Measurements from ENCODE around the gene PPP1CA.

The PPP1CA gene

DNA sequence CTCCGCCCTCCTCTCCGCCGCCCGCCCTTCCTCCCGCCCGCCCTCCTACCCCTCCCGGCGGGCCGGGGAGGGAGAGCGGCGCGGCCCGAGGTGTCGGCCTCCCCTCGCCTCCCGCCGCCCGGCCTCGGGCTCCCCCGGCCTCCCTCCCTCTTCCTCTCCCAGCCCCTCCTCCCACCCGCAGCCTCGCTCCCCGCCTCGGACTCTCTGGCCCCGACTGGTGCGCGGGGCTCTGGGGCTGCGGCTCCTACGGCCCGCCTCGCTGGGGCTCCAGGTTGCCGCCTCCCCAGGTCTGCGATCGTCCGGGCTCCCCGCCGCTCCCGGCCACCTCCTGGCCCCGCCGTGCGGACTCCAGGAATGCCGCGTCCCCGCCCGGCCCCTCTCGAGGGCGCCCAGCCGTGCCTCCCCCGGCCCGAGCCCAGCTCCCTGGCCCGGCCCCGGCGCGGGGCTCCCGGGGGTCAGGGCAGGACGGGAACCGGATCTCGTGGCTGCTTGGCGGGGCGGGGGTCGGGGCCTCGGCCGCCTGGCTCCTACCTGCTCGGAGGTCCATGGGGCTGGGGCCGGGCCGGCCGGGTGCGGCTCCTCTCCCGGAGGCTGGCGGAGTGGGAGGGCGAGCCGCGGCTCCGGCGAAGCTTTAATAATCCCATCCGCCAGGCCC is 28.5 kb downstream of the PPP1CA start, which contains the start of gene CLCF1:
Gene CLCF1 (minus strand): TSS at position 606 of the 655 bp plus-strand sequence. CDS start 59 bp downstream, at position 547.
- DNase-seq, result peak; percentile 58 to 74
- TF ChIP-seq POLR2A (IDR thresholded peaks at IDR 0.05; ENCODE audit: low read length), result no peak
- no peak for TF ChIP-seq GATA1 (IDR thresholded peaks at IDR 0.05; ENCODE audit: low read depth, low read length)

DNA sequence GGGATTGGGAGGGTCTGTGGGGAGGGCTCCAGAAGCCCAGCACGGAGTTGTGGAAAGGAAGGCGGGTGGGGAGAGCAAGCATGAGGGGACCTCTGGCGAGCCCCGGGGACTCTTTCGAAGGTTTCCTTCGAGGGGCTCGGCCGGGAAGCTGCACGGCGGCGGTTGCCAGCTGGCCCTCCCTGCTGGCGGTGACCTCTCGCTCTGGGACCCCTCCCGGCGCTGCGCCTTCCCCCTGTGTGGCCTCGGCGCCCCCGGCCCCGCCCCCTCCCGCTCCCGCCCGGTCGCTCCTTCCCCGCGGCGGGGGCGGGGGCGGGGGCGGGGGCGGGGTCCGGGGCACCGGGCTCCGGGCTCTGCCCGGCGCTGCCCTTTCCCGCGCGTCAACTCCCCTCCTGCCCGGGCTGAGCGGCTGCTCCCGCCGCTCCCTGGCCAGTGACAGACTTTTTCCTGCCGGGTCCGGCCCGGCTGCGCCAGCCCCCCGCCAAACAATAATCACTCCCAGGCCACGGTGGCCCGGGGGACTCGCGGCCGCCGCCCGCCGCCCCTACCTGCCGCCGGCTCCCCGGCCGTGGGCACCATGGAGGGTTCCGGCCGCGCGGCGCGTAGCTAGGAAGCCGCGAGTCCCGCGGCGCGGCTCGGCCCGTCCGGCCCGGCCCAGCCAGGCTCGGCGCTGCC is 29.2 kb downstream of the PPP1CA start:
- DNase-seq, result peak; percentile 28 to 47
- TF ChIP-seq POLR2A (IDR thresholded peaks at IDR 0.05; ENCODE audit: low read length), result no peak
- no peak for TF ChIP-seq GATA1 (IDR thresholded peaks at IDR 0.05; ENCODE audit: low read depth, low read length)

DNA sequence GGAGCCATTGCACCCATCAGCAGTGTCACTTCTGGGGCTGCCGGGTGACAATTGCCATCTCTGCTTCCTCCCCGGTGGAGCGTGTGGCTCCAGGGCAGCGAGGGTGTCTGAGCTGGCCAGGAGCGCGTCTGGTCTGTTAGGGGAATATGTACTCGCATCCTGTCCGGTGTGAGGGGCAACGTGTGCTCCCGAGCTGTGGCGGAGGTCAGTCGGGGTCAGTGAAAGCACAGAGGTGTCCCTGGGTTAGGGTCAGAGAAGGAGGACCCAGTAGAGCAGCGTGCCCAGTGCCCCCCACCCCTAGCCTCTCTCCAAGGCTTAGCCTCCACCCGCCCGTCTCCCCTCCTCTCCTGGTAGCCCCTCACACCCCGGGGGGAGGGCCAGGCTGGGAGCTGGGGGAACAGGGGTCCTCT is 29.7 kb downstream of the PPP1CA start:
- DNase-seq, result no peak
- TF ChIP-seq POLR2A (IDR thresholded peaks at IDR 0.05; ENCODE audit: low read length), result no peak
- no peak for TF ChIP-seq GATA1 (IDR thresholded peaks at IDR 0.05; ENCODE audit: low read depth, low read length)

DNA sequence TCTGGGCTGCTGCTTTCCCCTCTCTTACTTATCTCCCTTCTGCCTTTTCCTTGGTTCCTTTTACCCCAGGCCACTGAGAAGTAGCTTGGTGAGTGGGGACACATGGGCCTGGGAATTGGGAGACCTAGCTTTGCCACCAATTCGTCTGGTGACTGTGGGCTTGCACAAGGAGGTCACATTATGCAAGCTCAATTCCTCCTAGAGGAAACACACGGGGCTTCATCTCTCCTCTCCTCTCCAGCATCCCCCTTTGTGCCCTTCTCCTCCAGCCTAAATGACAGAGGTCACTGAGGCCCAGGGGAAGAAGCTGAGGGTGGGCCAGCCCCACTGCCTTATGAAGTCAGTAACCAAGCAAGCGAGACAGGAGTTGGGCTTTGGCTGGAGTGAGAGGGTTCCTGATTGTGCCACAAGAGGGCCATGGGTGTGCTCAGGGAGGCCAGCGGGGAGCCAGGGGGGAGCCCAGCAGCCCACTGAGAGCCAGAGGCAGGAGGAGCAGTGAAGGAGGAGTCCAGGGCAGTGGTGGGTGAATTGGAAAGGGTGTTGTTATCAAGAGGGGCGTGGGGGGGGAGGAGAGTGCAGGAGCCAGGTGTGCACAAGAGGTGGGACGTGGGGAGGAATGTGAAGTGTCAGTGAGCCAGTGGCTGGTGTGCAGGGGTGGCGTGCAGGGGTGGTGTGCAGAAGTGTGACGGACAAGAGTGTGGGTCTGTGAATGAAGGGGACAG is 30.3 kb downstream of the PPP1CA start:
- no peak for TF ChIP-seq GATA1 (IDR thresholded peaks at IDR 0.05; ENCODE audit: low read depth, low read length)
- no peak for TF ChIP-seq POLR2A (IDR thresholded peaks at IDR 0.05; ENCODE audit: low read length)

DNA sequence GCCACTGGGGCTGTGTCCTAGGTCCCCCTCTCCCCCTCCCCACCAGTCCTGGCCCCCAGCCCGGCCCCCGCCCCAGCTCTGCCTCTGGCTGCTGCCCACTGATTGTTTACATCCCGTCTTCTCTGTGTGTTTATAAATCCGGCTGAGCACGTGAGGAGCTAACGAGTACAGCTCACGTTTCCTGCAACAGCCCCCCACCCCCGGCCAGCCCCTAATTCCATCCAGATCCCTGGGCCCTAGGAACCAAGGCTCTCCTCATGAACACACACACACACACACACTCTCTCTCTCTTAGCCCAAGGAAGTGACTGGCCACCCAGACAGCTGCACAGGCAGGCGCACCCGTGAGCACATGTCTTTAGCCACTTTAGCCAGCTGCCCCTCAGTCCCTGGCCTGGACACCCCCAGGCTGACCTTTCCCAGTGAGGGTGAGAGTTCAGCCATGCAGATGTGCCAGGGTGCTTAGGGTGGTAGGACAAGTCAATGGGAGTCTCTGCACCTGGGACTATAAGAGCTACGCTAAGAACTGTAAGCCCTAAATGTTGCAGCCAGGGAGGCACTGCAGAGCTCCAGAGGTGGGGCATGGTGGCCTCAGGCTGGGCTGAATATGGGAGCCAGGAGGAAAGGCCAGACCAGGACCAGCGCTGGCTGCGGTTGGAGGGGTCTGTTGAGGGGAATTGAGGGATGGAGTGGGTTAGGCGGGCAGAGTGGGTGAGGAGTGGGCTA is 31.1 kb downstream of the PPP1CA start:
- DNase-seq, result no peak

More for the DNA sequence above, 30.3 kb downstream of the PPP1CA start:
- peak; percentile 56 to 63 for DNase-seq

DNA sequence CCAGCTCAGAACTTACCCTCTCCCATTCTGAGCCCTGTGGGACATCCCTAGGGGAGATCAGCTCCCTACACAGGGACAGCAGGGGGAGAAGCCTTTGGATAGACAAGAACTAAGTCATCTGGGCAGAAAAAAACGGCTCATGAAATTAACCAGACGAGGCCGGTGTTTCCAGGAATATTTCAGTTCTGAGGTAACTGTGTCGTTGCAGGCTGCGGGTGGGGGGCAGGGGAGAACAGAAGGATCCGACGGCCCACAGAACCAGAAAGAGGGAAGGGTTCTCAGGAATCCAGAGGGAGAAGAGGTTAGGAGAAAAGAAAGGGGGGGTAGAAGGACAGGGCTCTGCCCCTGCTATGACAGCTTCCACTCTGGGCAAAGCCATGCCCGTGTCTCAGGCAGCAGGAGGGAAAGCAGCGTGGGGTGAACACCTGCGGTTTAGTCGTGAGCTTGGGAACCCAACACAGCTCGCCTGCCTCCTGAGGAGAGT is 31.8 kb downstream of the PPP1CA start:
- TF ChIP-seq GATA1 (IDR thresholded peaks at IDR 0.05; ENCODE audit: low read depth, low read length), result no peak
- no peak for TF ChIP-seq POLR2A (IDR thresholded peaks at IDR 0.05; ENCODE audit: low read length)
- no peak for DNase-seq

More for the DNA sequence above, 31.1 kb downstream of the PPP1CA start:
- no peak for TF ChIP-seq GATA1 (IDR thresholded peaks at IDR 0.05; ENCODE audit: low read depth, low read length)
- no peak for TF ChIP-seq POLR2A (IDR thresholded peaks at IDR 0.05; ENCODE audit: low read length)

DNA sequence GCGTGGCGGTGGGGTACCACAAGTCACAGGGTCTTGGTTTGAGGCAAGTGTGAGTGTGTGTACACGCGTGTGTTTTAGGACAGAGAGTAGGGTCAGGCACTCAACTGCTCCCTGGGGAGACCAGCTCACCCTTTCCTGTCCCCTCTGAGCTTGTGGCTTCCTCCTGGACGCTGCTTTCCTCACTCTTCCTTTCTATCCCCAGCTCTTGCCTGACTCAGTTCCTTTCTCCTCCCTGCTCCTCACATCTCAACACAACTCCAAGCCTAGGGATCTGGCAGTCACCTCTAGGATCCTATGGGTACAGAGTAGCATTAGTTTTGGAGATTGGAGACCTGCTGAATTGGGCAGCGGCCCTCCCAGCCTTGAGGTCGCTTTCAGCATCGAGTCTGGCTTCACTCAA is 32.4 kb downstream of the PPP1CA start:
- no peak for DNase-seq
- no peak for TF ChIP-seq GATA1 (IDR thresholded peaks at IDR 0.05; ENCODE audit: low read depth, low read length)
- TF ChIP-seq POLR2A (IDR thresholded peaks at IDR 0.05; ENCODE audit: low read length), result no peak

DNA sequence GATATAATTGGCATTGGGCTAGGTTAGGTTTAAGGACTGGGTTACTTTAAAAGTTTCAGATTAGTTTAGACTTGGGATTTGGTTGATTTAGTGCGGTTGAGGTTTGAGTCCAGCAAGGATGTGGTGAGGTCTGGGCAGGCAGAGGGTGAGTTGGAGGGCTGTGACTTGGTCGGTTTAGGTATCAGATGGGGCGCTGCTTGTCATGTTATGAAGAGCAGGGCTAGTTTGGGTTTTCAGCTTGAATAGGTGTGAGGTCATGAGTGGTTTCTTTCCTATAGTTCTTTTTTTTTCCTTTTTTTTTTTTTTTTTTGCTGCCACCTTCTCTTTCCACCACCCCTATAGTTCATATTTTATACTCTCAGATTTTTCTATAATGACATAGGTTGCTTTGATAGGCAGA is 33.0 kb downstream of the PPP1CA start:
- TF ChIP-seq POLR2A (IDR thresholded peaks at IDR 0.05; ENCODE audit: low read length) (no peak), GATA1 (IDR thresholded peaks at IDR 0.05; ENCODE audit: low read depth, low read length) (no peak)
- no peak for DNase-seq

DNA sequence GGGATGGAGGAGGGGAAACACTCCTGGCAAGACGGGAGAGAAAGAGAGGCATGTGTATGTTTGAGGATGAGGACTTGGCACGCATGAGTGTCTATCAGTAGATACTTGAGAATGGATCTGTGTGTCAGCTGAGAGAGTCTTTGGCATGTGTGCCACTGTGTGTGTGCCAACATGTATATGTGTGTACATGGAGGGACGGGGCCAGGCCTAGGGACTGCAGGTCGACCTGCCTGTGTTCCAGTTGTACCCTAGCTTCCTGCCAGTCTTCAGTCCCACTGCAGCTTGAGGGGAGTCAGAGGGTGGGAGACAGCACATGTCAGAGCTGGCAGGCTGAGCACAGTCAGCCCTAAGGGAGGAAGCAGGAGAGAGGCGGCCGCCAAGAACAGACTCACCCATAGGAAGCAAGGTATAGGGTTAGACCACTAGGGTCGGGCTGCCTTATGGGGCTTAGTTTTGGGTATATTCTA is 33.9 kb downstream of the PPP1CA start:
- no peak for DNase-seq
- TF ChIP-seq POLR2A (IDR thresholded peaks at IDR 0.05; ENCODE audit: low read length) (no peak), GATA1 (IDR thresholded peaks at IDR 0.05; ENCODE audit: low read depth, low read length) (no peak)

DNA sequence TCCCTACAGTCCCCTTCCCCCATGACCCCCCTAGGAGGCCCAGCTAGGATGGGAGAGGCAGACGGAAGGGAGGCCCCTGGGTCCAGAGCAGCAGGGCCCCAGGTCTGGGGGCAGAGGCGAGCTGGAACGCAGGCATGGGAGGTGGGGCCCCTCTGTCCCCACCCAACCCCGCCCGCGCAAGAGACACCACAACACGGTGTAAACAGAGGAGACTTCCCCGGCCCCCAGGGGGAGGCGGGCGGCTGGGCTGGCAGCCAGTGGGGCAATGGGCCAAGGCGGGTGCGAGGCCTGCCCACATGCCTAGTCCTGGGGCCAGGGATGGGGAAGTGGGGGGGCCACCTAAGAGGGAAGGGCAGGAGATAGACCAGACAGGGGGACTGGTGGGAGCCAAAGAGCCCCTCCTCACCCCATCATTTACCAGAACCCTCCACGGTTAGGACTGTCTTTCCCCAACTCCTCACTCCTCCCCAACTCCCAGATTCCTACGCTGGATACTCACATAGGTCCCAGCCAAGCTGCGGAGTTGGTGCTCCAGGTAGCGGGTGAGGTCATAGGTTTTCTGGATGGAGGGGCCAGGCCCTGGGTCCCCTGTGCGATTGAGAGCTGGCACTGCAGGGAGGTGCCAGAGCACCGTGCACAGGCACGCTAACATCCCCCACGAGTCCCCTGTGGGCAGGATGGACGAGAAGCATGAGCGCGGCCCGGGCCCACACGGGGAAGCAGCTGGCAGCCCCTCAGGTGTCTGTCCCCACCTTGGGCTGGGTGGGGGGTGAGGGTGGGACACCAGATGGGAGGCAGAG is 34.5 kb downstream of the PPP1CA start:
- peak; percentile 53 to 59 for DNase-seq
- TF ChIP-seq POLR2A (IDR thresholded peaks at IDR 0.05; ENCODE audit: low read length) (no peak), GATA1 (IDR thresholded peaks at IDR 0.05; ENCODE audit: low read depth, low read length) (no peak)

DNA sequence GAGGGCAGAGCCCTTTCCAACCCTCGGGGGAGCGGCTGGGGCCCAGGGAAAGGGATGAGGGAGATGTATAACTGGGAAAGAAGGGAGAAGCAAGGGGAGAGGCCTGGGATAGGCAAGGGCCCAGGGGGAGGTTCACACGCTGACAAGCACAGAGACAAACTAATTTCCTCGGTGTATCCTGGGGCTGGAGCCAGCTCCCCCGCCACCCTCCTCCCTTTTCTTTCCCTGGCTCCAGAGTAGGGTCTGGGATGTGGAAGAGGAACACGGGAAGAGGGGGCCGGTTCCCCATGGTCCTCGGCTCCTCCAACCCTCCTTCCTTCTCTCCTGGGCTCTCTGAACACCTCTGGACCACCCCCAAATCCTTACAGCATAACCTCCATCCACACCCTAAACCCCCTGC is 35.1 kb downstream of the PPP1CA start:
- TF ChIP-seq POLR2A (IDR thresholded peaks at IDR 0.05; ENCODE audit: low read length) (no peak), GATA1 (IDR thresholded peaks at IDR 0.05; ENCODE audit: low read depth, low read length) (no peak)
- DNase-seq, result no peak

DNA sequence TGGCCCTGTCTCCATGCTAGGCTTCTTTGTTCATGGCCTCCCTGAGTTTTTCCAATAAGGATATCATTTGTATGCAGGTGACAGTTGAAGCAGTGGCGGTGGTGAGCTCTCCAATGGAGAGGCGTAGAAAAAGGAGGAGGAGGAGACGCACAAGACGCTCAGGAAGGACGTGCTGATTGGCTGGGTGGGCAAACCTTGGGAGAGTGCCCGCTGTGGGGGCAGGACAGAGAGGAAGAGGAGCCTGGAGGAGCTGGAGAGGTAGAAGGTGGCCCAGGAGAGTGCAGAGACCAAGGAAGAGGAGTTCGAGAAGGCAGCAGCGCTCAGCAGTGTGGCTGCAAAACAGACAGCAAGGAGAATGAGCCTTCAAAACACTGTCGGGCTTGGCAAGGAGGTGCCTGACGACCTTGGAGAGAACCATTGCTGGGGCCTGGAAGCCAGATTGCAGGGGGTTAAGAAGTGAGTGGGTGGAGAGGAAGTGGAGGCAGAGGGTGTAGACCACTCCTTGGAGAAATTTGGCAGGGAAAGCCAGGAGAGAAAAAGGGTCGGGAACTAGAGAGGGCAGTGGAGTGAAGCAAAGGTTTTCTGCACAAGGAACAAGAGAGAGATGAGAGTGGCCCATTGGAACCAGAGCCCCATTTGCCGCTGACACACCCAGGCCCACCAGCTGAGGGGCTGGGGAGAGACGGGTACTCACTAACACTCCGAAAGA is 35.8 kb downstream of the PPP1CA start:
- no peak for TF ChIP-seq POLR2A (IDR thresholded peaks at IDR 0.05; ENCODE audit: low read length)
- TF ChIP-seq GATA1 (IDR thresholded peaks at IDR 0.05; ENCODE audit: low read depth, low read length), result no peak
- DNase-seq, result no peak

Data from erythroblast (primary cell).